ENCODE data around the gene NFATC2IP.
"Not testable (repeated sequence)": the region's sequence is repeated elsewhere in the genome, so short reads cannot be mapped to it uniquely, and the experiment has no call there.

NFATC2IP gene

GRCh38 chr16:28974007-28974436 is 23.3 kb downstream of the NFATC2IP start:
- DNase-seq (ENCODE audit: low read depth) = no peak

GRCh38 chr16:28974437-28975157 is 23.9 kb downstream of the NFATC2IP start, which contains the start of gene SPNS1:
Gene SPNS1 (plus strand): TSS chr16:28974778. CDS start chr16:28975152, 374 bp downstream.
- DNase-seq (ENCODE audit: low read depth) = peak; percentile 95

GRCh38 chr16:28975158-28975599 is 24.4 kb downstream of the NFATC2IP start:
- no peak for DNase-seq (ENCODE audit: low read depth)

GRCh38 chr16:28977703-28978662 is 27.2 kb downstream of the NFATC2IP start:
- no peak for DNase-seq (ENCODE audit: low read depth)

GRCh38 chr16:28980330-28980729 is 29.6 kb downstream of the NFATC2IP start:
- not testable (repeated sequence) for DNase-seq (ENCODE audit: low read depth)

GRCh38 chr16:28980929-28981328 is 30.2 kb downstream of the NFATC2IP start:
- DNase-seq (ENCODE audit: low read depth) = no peak

- DNase-seq (ENCODE audit: low read depth) = peak; percentile 82
Observed at GRCh38 chr16:28981517-28981916, 30.8 kb downstream of the NFATC2IP start.

- DNase-seq (ENCODE audit: low read depth) = no peak
Observed at GRCh38 chr16:28982418-28982817, 31.7 kb downstream of the NFATC2IP start.

GRCh38 chr16:28982949-28983348 is 32.2 kb downstream of the NFATC2IP start:
- DNase-seq (ENCODE audit: low read depth) = no peak

GRCh38 chr16:28983644-28984043 is 32.9 kb downstream of the NFATC2IP start:
- peak; percentile 93 for DNase-seq (ENCODE audit: low read depth)

GRCh38 chr16:28984091-28984490 is 33.4 kb downstream of the NFATC2IP start:
- DNase-seq (ENCODE audit: low read depth) = no peak

GRCh38 chr16:28984619-28985135 is 33.9 kb downstream of the NFATC2IP start, which contains the start of gene LAT:
Gene LAT (plus strand): TSS chr16:28985052. CDS start chr16:28985418, 366 bp downstream.
- peak; percentile 86 for DNase-seq (ENCODE audit: low read depth)

- DNase-seq (ENCODE audit: low read depth) = no peak
Observed at GRCh38 chr16:28985211-28986041, 34.7 kb downstream of the NFATC2IP start.

- DNase-seq (ENCODE audit: low read depth) = no peak
Observed at GRCh38 chr16:28986046-28986445, 35.3 kb downstream of the NFATC2IP start.

- no peak for DNase-seq (ENCODE audit: low read depth)
Observed at GRCh38 chr16:28986492-28986891, 35.8 kb downstream of the NFATC2IP start.

GRCh38 chr16:28987170-28987853 is 36.6 kb downstream of the NFATC2IP start:
- no peak for DNase-seq (ENCODE audit: low read depth)

GRCh38 chr16:28989363-28989762 is 38.6 kb downstream of the NFATC2IP start:
- no peak for DNase-seq (ENCODE audit: low read depth)

- DNase-seq (ENCODE audit: low read depth) = no peak
Observed at GRCh38 chr16:28990375-28991040, 39.8 kb downstream of the NFATC2IP start.

GRCh38 chr16:28991687-28992086 is 41.0 kb downstream of the NFATC2IP start:
- DNase-seq (ENCODE audit: low read depth) = no peak

GRCh38 chr16:28992496-28992895 is 41.8 kb downstream of the NFATC2IP start:
- no peak for DNase-seq (ENCODE audit: low read depth)
